Left ventricle myocardium inferior (tissue), 1 donor: ENCODE data around the gene CUL2. TPM values are rescaled to one million over a fixed set of nuclear protein-coding genes. Genes with fewer than 3 reads are reported as not detected.

Experiments
- DNase-seq: peaks from one replicate; pipeline ENCODE4 v3.0.0-alpha.2; 2020
- H3K27ac ChIP-seq: fragments of 200-600 bp; replicated peaks from 2 replicates; pipeline ENCODE4 v1.8.0; 2021
- H3K27me3 ChIP-seq: fragments of 200-600 bp; 2 replicates; pipeline ENCODE4 v1.8.0; 2021; ENCODE audit warnings: low read depth
- H3K36me3 ChIP-seq: fragments of 200-600 bp; 2 replicates; pipeline ENCODE4 v1.8.0; 2021
- H3K4me1 ChIP-seq: fragments of 200-600 bp; 2 replicates; pipeline ENCODE4 v1.8.0; 2021
- H3K4me3 ChIP-seq: fragments of 200-600 bp; 2 replicates; pipeline ENCODE4 v1.8.0; 2021; ENCODE audit warnings: mild to moderate bottlenecking, moderate library complexity
- H3K9me3 ChIP-seq: fragments of 200-600 bp; replicated peaks from 2 replicates; pipeline ENCODE4 v1.8.0; 2021
- CTCF ChIP-seq: fragments of 200-600 bp; IDR thresholded peaks from 2 replicates; pipeline ENCODE4 v1.8.0; 2021; ENCODE audit warnings: antibody characterized with exemption, mild to moderate bottlenecking, borderline replicate concordance
- intact Hi-C: fragments of 100-400 bp; cut with micrococcal nuclease; formaldehyde crosslinking; loops from one replicate; pipeline ENCODE4 v1.11.0; 2022
- total RNA-seq: library from RNA; stranded (reverse); fragmentation: NEBNext Ultra II Directional; extraction: Animal tissue kit (Norgen Biotek cat#: 25700); gene quantifications from one replicate; pipeline ENCODE4 v1.2.1, GENCODE V29; 2021
- donor health status: DM: no; HTN: yes; CAD: no; lungs with severe emphysema.

Gene CUL2
- total RNA-seq, 1 donor from 2014 or later: 35.9 TPM

- Histone ChIP-seq H3K4me3 (no peak overlapping the region), H3K4me1 (peaks cover 15% of the 10 kb centered on the region), H3K9me3 (no peaks in the 10 kb centered on the region), H3K36me3 (peaks cover 43% of the 10 kb centered on the region), H3K27ac (no peak overlapping the region), H3K27me3 (no peaks in the 10 kb centered on the region)
- DNase-seq: no peak
- intact Hi-C loops: no loop called here
- TF ChIP-seq CTCF: no peak
Observed at GRCh38 chr10:35019041-35020024, 70.8 kb downstream of the CUL2 start.

GRCh38 chr10:35017608-35018007 is 72.5 kb downstream of the CUL2 start:
- Histone ChIP-seq H3K9me3 (no peaks in the 10 kb centered on the region), H3K36me3 (peaks cover 33% of the 10 kb centered on the region), H3K27me3 (no peaks in the 10 kb centered on the region)

GRCh38 chr10:35015843-35016408 is 74.2 kb downstream of the CUL2 start:
- Histone ChIP-seq H3K27me3 (no peaks in the 10 kb centered on the region), H3K4me1 (peaks cover 15% of the 10 kb centered on the region), H3K27ac (no peak overlapping the region), H3K9me3 (no peaks in the 10 kb centered on the region), H3K36me3 (peaks cover 46% of the 10 kb centered on the region), H3K4me3 (no peak overlapping the region)
- DNase-seq: no peak
- TF ChIP-seq CTCF: no peak
- intact Hi-C loops: no loop called here

More at GRCh38 chr10:35017608-35018007, 72.5 kb downstream of the CUL2 start:
- H3K4me3 ChIP-seq: no peak overlapping the region
- no peak overlapping the region for H3K27ac ChIP-seq
- DNase-seq: no peak
- TF ChIP-seq CTCF: no peak
- intact Hi-C loops: no loop called here
- peaks cover 15% of the 10 kb centered on the region for H3K4me1 ChIP-seq

- TF ChIP-seq CTCF: no peak
- no peaks in the 10 kb centered on the region for H3K27me3 ChIP-seq
- peaks cover 67% of the 10 kb centered on the region for H3K36me3 ChIP-seq
- no peaks in the 10 kb centered on the region for H3K4me1 ChIP-seq
- H3K9me3 ChIP-seq: no peaks in the 10 kb centered on the region
- no peak overlapping the region for H3K27ac ChIP-seq
- intact Hi-C loops: no loop called here
- no peak for DNase-seq
- no peak overlapping the region for H3K4me3 ChIP-seq
Observed at GRCh38 chr10:35012781-35013180, 77.4 kb downstream of the CUL2 start.

GRCh38 chr10:35011771-35012191 is 78.4 kb downstream of the CUL2 start:
- peaks cover 64% of the 10 kb centered on the region for H3K36me3 ChIP-seq
- intact Hi-C loops: no loop called here
- DNase-seq: no peak

More at GRCh38 chr10:35011771-35012191, 78.4 kb downstream of the CUL2 start:
- Histone ChIP-seq H3K27me3 (no peaks in the 10 kb centered on the region), H3K4me3 (no peak overlapping the region), H3K27ac (no peak overlapping the region), H3K9me3 (no peaks in the 10 kb centered on the region), H3K4me1 (no peaks in the 10 kb centered on the region)
- TF ChIP-seq CTCF: no peak
